PC-9 (cell line): ENCODE measurements around the gene MRPS11. TPM values are rescaled to one million over a fixed set of nuclear protein-coding genes. Genes with fewer than 3 reads are reported as not detected.
"Not testable (repeated sequence)": the region's sequence is repeated elsewhere in the genome, so short reads cannot be mapped to it uniquely, and the experiment has no call there.

Source experiments
- BruUV-seq: library from RNA; stranded (reverse); fragments of 400-500 nt; replicated peaks from 2 replicates; lab custom pipeline; 2021; lab: Mats Ljungman, UMichigan
- CTCF ChIA-PET: fragments of 300-600 bp; sonication (Branson Sonifier 250); formaldehyde crosslinking; loops from one replicate; lab custom pipeline; 2022; ENCODE audit warnings: antibody characterized with exemption; lab: Charles Lee
- POLR2A ChIA-PET: fragments of 300-600 bp; sonication (Branson Sonifier 250); formaldehyde crosslinking; loops from one replicate; lab custom pipeline; 2022; ENCODE audit warnings: antibody characterized with exemption; ENCODE audit not compliant: unreplicated experiment; lab: Charles Lee
- DNase-seq, 2 experiments: peaks; one replicate each; pipeline versions ENCODE4 v3.0.0 to v3.0.0-alpha.2; 2015 to 2022; ENCODE audit warnings: mixed read lengths in 1 of 2
- H2AFZ ChIP-seq: fragments of 200-600 bp; sonication (generic); 2 replicates; pipeline ENCODE4 v1.8.1; 2017; ENCODE audit warnings: antibody characterized with exemption
- H3F3A ChIP-seq: fragments of 200-600 bp; sonication (generic); 2 replicates; pipeline ENCODE4 v1.8.1; 2017; ENCODE audit warnings: antibody characterized with exemption, mild to moderate bottlenecking, low read depth; ENCODE audit not compliant: insufficient read depth
- H3K27ac ChIP-seq: fragments of 200-600 bp; sonication (generic); 2 replicates; pipeline ENCODE4 v1.6.1; 2016; ENCODE audit warnings: mixed run types
- H3K27me3 ChIP-seq: fragments of 200-600 bp; sonication (generic); 2 replicates; pipeline ENCODE4 v1.6.1; 2016; ENCODE audit warnings: low read depth, mixed run types; ENCODE audit not compliant: insufficient read depth
- H3K36me3 ChIP-seq: fragments of 200-600 bp; sonication (generic); 2 replicates; pipeline ENCODE4 v1.6.1; 2016; ENCODE audit warnings: low read depth, mixed run types
- H3K4me1 ChIP-seq: fragments of 200-600 bp; sonication (generic); replicated peaks from 2 replicates; pipeline ENCODE4 v1.6.1; 2016; ENCODE audit warnings: mixed run types; ENCODE audit not compliant: insufficient read depth
- H3K4me2 ChIP-seq: fragments of 200-600 bp; sonication (generic); 2 replicates; pipeline ENCODE4 v1.6.1; 2017; ENCODE audit warnings: mixed run types
- H3K4me3 ChIP-seq: fragments of 200-600 bp; sonication (generic); 2 replicates; pipeline ENCODE4 v1.6.1; 2016; ENCODE audit warnings: mixed run types
- H3K79me2 ChIP-seq: fragments of 200-600 bp; sonication (generic); 2 replicates; pipeline ENCODE4 v1.6.1; 2017; ENCODE audit warnings: low read depth, mixed run types
- H3K9me2 ChIP-seq: fragments of 200-600 bp; sonication (generic); 2 replicates; pipeline ENCODE4 v1.8.1; 2017; ENCODE audit warnings: mild to moderate bottlenecking; ENCODE audit not compliant: insufficient read depth
- H3K9me3 ChIP-seq: fragments of 200-600 bp; sonication (generic); 2 replicates; pipeline ENCODE4 v1.8.1; 2016; ENCODE audit warnings: low read depth; ENCODE audit not compliant: insufficient read depth
- H4K20me1 ChIP-seq: fragments of 200-600 bp; sonication (generic); 2 replicates; pipeline ENCODE4 v1.8.1; 2017; ENCODE audit not compliant: insufficient read depth
- EZH2 ChIP-seq: fragments of 200-600 bp; sonication (generic); IDR thresholded peaks from 2 replicates; pipeline ENCODE4 v1.8.0; 2017; ENCODE audit warnings: antibody characterized with exemption, low read depth
- intact Hi-C: fragments of 100-400 bp; cut with micrococcal nuclease; formaldehyde crosslinking; loops from one replicate; pipeline ENCODE4 v1.10.0; 2022; ENCODE audit not compliant: unreplicated experiment
- total RNA-seq: library from RNA; stranded (reverse); gene quantifications from 2 replicates; pipeline ENCODE4 v1.2.3, GENCODE V29; 2021
- TF ChIP-seq, protein P1 (sequence below): fragments of 200-600 bp; sonication (generic); conservative IDR thresholded peaks from 2 replicates; pipeline ENCODE4 v1.6.1; 2017; ENCODE audit warnings: mixed run types, antibody characterized with exemption, mild to moderate bottlenecking, moderate library complexity

MRPS11 gene
- total RNA-seq, 1 experiment from 2014 or later: 57.2 TPM

DNA sequence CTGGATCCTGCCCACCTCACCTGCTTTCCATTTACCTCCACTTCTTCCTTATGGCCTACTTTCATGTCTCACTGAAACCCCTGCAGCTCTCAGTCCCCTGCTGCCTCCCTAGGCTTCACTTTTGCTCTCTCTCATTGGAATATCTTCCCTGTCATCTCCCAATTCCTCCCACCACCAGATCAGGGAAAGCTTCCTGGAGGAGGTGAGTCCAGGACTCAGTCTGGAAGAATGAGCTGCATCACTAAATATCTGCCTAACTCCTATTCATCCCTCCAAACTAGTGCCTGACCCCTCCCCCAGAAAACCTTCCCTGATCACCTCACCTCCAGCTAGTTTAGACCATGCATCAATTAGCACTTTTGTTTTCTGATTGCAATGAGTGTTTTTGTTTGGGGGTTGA lies 37.5 kb upstream of the MRPS11 start:
- DNase-seq: no peak
- no peaks in the 10 kb centered on the region for H3K4me1 ChIP-seq
- CTCF ChIA-PET: no interaction called here
- H3K9me2 ChIP-seq: no peaks in the 10 kb centered on the region
- H3K4me3 ChIP-seq: no peak overlapping the region
- intact Hi-C loops: no loop called here
- H3K36me3 ChIP-seq: no peaks in the 10 kb centered on the region
- BruUV-seq: no TSS peak
- POLR2A ChIA-PET: no interaction called here
- H2AFZ ChIP-seq: no peak overlapping the region
- no peaks in the 10 kb centered on the region for H4K20me1 ChIP-seq
- H3F3A ChIP-seq: no peaks in the 10 kb centered on the region
- H3K27ac ChIP-seq: no peak overlapping the region
- no peaks in the 10 kb centered on the region for H3K9me3 ChIP-seq
- H3K27me3 ChIP-seq: peaks cover 86% of the 10 kb centered on the region
- TF ChIP-seq EZH2: no peak
- TF ChIP-seq, protein P1, sequence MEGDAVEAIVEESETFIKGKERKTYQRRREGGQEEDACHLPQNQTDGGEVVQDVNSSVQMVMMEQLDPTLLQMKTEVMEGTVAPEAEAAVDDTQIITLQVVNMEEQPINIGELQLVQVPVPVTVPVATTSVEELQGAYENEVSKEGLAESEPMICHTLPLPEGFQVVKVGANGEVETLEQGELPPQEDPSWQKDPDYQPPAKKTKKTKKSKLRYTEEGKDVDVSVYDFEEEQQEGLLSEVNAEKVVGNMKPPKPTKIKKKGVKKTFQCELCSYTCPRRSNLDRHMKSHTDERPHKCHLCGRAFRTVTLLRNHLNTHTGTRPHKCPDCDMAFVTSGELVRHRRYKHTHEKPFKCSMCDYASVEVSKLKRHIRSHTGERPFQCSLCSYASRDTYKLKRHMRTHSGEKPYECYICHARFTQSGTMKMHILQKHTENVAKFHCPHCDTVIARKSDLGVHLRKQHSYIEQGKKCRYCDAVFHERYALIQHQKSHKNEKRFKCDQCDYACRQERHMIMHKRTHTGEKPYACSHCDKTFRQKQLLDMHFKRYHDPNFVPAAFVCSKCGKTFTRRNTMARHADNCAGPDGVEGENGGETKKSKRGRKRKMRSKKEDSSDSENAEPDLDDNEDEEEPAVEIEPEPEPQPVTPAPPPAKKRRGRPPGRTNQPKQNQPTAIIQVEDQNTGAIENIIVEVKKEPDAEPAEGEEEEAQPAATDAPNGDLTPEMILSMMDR: no peak
- H3K4me2 ChIP-seq: no peak overlapping the region
- H3K79me2 ChIP-seq: no peaks in the 10 kb centered on the region

DNA sequence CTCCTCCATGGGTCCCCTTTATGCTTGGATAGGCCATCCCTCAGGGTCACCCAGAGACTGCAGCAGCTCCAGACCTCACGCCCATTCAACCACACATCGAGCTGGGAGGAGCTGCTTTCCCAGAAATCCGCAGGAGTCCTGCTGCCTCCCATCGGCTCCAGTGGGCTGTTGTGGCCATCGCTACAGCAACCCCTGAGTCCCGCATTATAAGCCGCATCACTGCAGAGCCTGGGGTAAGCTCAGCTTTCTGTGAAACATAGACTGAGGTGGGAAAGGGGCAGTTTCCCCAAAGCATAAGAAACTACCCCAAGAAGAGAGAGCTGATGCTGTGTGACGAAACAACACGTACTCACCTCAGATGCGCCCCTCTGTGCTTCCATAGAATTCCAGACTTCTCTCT lies 36.1 kb upstream of the MRPS11 start:
- H3F3A ChIP-seq: no peaks in the 10 kb centered on the region
- H3K27ac ChIP-seq: no peak overlapping the region
- H3K9me3 ChIP-seq: no peaks in the 10 kb centered on the region
- no peaks in the 10 kb centered on the region for H3K36me3 ChIP-seq
- intact Hi-C loops: no loop called here
- H3K4me3 ChIP-seq: no peak overlapping the region
- BruUV-seq: no TSS peak
- H4K20me1 ChIP-seq: no peaks in the 10 kb centered on the region
- TF ChIP-seq, protein P1: no peak
- TF ChIP-seq EZH2: no peak
- no peak overlapping the region for H3K4me2 ChIP-seq
- H3K79me2 ChIP-seq: no peaks in the 10 kb centered on the region
- ChIA-PET POLR2A (no interaction called here), CTCF (no interaction called here)
- no peaks in the 10 kb centered on the region for H3K4me1 ChIP-seq
- H3K9me2 ChIP-seq: no peaks in the 10 kb centered on the region
- H3K27me3 ChIP-seq: peaks cover 86% of the 10 kb centered on the region
- DNase-seq: no peak
- no peak overlapping the region for H2AFZ ChIP-seq

- no peaks in the 10 kb centered on the region for H3F3A ChIP-seq
- DNase-seq: no peak
- H3K36me3 ChIP-seq: no peaks in the 10 kb centered on the region
- no peaks in the 10 kb centered on the region for H3K79me2 ChIP-seq
- no peak overlapping the region for H3K4me2 ChIP-seq
- no peak overlapping the region for H3K4me3 ChIP-seq
- peaks cover 80% of the 10 kb centered on the region for H3K27me3 ChIP-seq
- H4K20me1 ChIP-seq: no peaks in the 10 kb centered on the region
- no peak overlapping the region for H3K27ac ChIP-seq
- intact Hi-C loops: no loop called here
- H2AFZ ChIP-seq: no peak overlapping the region
- H3K9me3 ChIP-seq: no peaks in the 10 kb centered on the region
- no peaks in the 10 kb centered on the region for H3K4me1 ChIP-seq
- no peak for TF ChIP-seq EZH2
- TF ChIP-seq, protein P1: no peak
- BruUV-seq: no TSS peak
- CTCF ChIA-PET: no interaction called here
- no peaks in the 10 kb centered on the region for H3K9me2 ChIP-seq
- POLR2A ChIA-PET: no interaction called here
Observed at GRCh38 chr15:88433046-88433685, 34.3 kb upstream of the MRPS11 start.

GRCh38 chr15:88434106-88434505 lies 33.4 kb upstream of the MRPS11 start:
- BruUV-seq, H2AFZ ChIP-seq, H3K79me2 ChIP-seq, POLR2A ChIA-PET, H3F3A ChIP-seq, intact Hi-C loops, H3K36me3 ChIP-seq, H3K9me3 ChIP-seq, H3K4me3 ChIP-seq, DNase-seq, H3K4me1 ChIP-seq, H3K27ac ChIP-seq, H3K9me2 ChIP-seq, H4K20me1 ChIP-seq, H3K4me2 ChIP-seq, CTCF ChIA-PET: not testable (repeated sequence)
- peaks cover 72% of the 10 kb centered on the region for H3K27me3 ChIP-seq
